Loucy (cell line): ENCODE measurements around the gene PSEN2.
A peak's percentile ranks its signal among the peaks of the same experiment; 100 is the strongest.

Experiments
- H2AFZ ChIP-seq: fragments of 200-600 bp; sonication (generic); 2 replicates; pipeline ENCODE4 v1.6.0; 2016; ENCODE audit warnings: antibody characterized with exemption, mild to moderate bottlenecking, low read length, moderate library complexity
- H3F3A ChIP-seq: fragments of 200-600 bp; 2 replicates; pipeline ENCODE4 v1.6.0; 2016; ENCODE audit warnings: antibody characterized with exemption, low read depth, mild to moderate bottlenecking
- H3K27me3 ChIP-seq: fragments of 200-600 bp; sonication (generic); 2 replicates; pipeline ENCODE4 v1.6.1; 2014; ENCODE audit warnings: low read length, mild to moderate bottlenecking; ENCODE audit not compliant: insufficient read depth, poor library complexity, severe bottlenecking
- H3K36me3 ChIP-seq: fragments of 200-600 bp; sonication (generic); 2 replicates; pipeline ENCODE4 v1.6.1; 2016; ENCODE audit warnings: low read length; ENCODE audit not compliant: insufficient read depth
- H3K4me1 ChIP-seq: fragments of 200-600 bp; sonication (generic); 2 replicates; pipeline ENCODE4 v1.5.1; 2014; ENCODE audit warnings: low read length, mild to moderate bottlenecking; ENCODE audit not compliant: insufficient read depth, poor library complexity, severe bottlenecking
- H3K4me2 ChIP-seq: fragments of 200-600 bp; sonication (generic); 2 replicates; pipeline ENCODE4 v1.6.0; 2014; ENCODE audit warnings: antibody characterized with exemption, low read length, low read depth, mild to moderate bottlenecking; ENCODE audit not compliant: poor library complexity, severe bottlenecking
- H3K4me3 ChIP-seq: fragments of 200-600 bp; sonication (generic); 2 replicates; pipeline ENCODE4 v1.5.1; 2014; ENCODE audit warnings: low read length, mild to moderate bottlenecking, mixed read lengths; ENCODE audit not compliant: poor library complexity, severe bottlenecking
- H3K79me2 ChIP-seq: fragments of 200-600 bp; sonication (generic); 2 replicates; pipeline ENCODE4 v1.6.1; 2014; ENCODE audit warnings: low read length; ENCODE audit not compliant: insufficient read depth
- H3K9ac ChIP-seq: fragments of 200-600 bp; sonication (generic); 2 replicates; pipeline ENCODE4 v1.6.0; 2014; ENCODE audit warnings: mild to moderate bottlenecking, low read depth, low read length, moderate library complexity; ENCODE audit not compliant: poor library complexity, severe bottlenecking
- H3K9me2 ChIP-seq: fragments of 200-600 bp; sonication (generic); replicated peaks from 2 replicates; pipeline ENCODE4 v1.6.1; 2016; ENCODE audit warnings: low read depth, low read length, mixed read lengths
- H3K9me3 ChIP-seq: fragments of 200-600 bp; sonication (generic); 2 replicates; pipeline ENCODE4 v1.6.1; 2014; ENCODE audit warnings: mild to moderate bottlenecking, antibody characterized with exemption, low read length, low read depth; ENCODE audit not compliant: insufficient read depth
- H4K20me1 ChIP-seq: fragments of 200-600 bp; sonication (generic); 2 replicates; pipeline ENCODE4 v1.6.0; 2014; ENCODE audit warnings: antibody characterized with exemption, low read length, mild to moderate bottlenecking; ENCODE audit not compliant: insufficient read depth, poor library complexity, severe bottlenecking
- EZH2phosphoT487 ChIP-seq: fragments of 200-600 bp; IDR thresholded peaks from 2 replicates; pipeline ENCODE4 v1.6.1; 2018; ENCODE audit warnings: antibody characterized with exemption, mild to moderate bottlenecking, moderate library complexity, borderline replicate concordance
- TF ChIP-seq, protein P1 (sequence below): fragments of 200-600 bp; sonication (generic); conservative IDR thresholded peaks from 2 replicates; pipeline ENCODE4 v1.5.1; 2014; ENCODE audit warnings: mild to moderate bottlenecking, antibody characterized with exemption, low read length

Gene PSEN2

DNA sequence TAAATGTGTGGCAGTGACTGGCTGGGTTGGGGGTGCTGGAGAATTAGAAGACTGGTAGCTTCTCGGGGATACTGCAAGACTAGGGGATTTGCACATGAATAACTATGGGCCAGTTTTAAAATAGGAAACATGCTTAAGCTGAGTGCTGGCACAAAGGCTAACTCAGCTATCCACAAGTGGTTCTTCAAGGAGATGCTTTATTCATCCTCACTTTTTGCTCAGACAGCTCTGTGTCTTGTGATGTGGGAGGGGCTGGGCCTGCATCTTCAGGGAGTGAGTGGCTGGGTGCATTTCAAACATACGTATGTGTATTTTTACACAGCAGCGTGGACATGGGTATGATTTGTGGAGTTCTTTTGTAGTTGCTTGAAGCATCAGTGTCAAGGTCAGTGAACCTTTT lies 72.0 kb downstream of the PSEN2 start:
- peaks cover 3% of the 10 kb centered on the region for H4K20me1 ChIP-seq
- no peak overlapping the region for H2AFZ ChIP-seq
- no peaks in the 10 kb centered on the region for H3K27me3 ChIP-seq
- H3K4me2 ChIP-seq = peak overlapping the region; percentile 93
- no peak for TF ChIP-seq EZH2phosphoT487
- peak overlapping the region; percentile 88 for H3K4me3 ChIP-seq
- H3K9ac ChIP-seq = no peak overlapping the region
- H3K36me3 ChIP-seq = no peaks in the 10 kb centered on the region
- H3K9me2 ChIP-seq = no peaks in the 10 kb centered on the region
- peaks cover 71% of the 10 kb centered on the region for H3K79me2 ChIP-seq
- H3F3A ChIP-seq = no peaks in the 10 kb centered on the region
- no peaks in the 10 kb centered on the region for H3K9me3 ChIP-seq
- H3K4me1 ChIP-seq = peaks cover 72% of the 10 kb centered on the region

DNA sequence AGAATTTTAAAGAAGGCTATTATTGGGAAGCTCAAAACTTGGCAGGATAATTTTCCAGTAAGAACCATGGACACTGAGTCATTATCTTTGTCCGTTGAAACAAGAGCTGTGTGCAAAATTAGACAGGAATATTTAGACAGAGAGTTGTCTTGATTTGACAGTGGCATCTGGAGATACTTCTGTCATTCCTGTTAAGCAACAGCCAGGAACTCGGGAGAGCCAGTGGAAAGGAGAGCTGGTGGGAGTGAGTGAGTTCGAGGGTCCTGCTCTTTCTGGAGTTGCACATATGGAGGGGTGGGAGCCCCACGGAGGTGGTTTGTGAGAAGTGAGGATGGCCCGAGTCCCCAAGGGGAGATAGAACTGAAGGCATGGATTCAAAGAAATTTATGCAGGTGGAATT lies 72.7 kb downstream of the PSEN2 start:
- peak overlapping the region; percentile 16 for H3K4me3 ChIP-seq
- H3K9ac ChIP-seq = peak overlapping the region; percentile 15
- TF ChIP-seq, protein P1, sequence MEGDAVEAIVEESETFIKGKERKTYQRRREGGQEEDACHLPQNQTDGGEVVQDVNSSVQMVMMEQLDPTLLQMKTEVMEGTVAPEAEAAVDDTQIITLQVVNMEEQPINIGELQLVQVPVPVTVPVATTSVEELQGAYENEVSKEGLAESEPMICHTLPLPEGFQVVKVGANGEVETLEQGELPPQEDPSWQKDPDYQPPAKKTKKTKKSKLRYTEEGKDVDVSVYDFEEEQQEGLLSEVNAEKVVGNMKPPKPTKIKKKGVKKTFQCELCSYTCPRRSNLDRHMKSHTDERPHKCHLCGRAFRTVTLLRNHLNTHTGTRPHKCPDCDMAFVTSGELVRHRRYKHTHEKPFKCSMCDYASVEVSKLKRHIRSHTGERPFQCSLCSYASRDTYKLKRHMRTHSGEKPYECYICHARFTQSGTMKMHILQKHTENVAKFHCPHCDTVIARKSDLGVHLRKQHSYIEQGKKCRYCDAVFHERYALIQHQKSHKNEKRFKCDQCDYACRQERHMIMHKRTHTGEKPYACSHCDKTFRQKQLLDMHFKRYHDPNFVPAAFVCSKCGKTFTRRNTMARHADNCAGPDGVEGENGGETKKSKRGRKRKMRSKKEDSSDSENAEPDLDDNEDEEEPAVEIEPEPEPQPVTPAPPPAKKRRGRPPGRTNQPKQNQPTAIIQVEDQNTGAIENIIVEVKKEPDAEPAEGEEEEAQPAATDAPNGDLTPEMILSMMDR = no peak
- no peak for TF ChIP-seq EZH2phosphoT487
- no peaks in the 10 kb centered on the region for H3F3A ChIP-seq
- peaks cover 3% of the 10 kb centered on the region for H4K20me1 ChIP-seq
- H3K4me1 ChIP-seq = peaks cover 68% of the 10 kb centered on the region
- H3K9me3 ChIP-seq = no peaks in the 10 kb centered on the region
- H3K4me2 ChIP-seq = peak overlapping the region; percentile 93
- H3K79me2 ChIP-seq = peaks cover 77% of the 10 kb centered on the region
- H3K9me2 ChIP-seq = no peaks in the 10 kb centered on the region
- H3K27me3 ChIP-seq = no peaks in the 10 kb centered on the region
- H3K36me3 ChIP-seq = no peaks in the 10 kb centered on the region
- H2AFZ ChIP-seq = no peak overlapping the region

DNA sequence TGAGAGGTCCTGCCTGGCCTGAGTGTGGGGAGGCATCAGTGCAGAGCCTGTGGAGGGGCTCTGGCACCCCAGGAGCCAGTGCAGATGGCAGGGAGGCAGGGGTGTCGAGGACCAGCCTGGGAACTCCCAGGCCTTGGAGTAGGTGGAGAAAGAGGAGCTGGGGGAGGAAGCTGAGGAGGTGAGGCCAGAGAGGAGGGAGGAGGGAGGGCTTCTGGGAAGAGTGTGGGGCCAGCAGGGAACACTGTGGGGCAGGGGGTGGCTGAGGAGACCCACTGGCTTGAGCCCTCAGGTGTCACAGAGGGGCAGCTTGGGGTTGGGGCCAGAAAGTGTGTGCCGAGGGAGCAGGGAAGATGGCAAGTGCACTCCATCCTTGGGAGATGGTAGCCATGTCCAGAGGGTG lies 73.5 kb downstream of the PSEN2 start:
- Histone ChIP-seq H2AFZ (no peak overlapping the region), H3K9ac (peak overlapping the region; percentile 15), H3K27me3 (no peaks in the 10 kb centered on the region), H3K4me2 (peak overlapping the region; percentile 93), H3K36me3 (no peaks in the 10 kb centered on the region), H3F3A (no peaks in the 10 kb centered on the region), H3K9me2 (no peaks in the 10 kb centered on the region), H3K9me3 (no peaks in the 10 kb centered on the region), H3K4me1 (peaks cover 60% of the 10 kb centered on the region), H3K4me3 (peak overlapping the region; percentile 16), H4K20me1 (peaks cover 3% of the 10 kb centered on the region), H3K79me2 (peaks cover 83% of the 10 kb centered on the region)
- TF ChIP-seq, protein P1 = no peak

DNA sequence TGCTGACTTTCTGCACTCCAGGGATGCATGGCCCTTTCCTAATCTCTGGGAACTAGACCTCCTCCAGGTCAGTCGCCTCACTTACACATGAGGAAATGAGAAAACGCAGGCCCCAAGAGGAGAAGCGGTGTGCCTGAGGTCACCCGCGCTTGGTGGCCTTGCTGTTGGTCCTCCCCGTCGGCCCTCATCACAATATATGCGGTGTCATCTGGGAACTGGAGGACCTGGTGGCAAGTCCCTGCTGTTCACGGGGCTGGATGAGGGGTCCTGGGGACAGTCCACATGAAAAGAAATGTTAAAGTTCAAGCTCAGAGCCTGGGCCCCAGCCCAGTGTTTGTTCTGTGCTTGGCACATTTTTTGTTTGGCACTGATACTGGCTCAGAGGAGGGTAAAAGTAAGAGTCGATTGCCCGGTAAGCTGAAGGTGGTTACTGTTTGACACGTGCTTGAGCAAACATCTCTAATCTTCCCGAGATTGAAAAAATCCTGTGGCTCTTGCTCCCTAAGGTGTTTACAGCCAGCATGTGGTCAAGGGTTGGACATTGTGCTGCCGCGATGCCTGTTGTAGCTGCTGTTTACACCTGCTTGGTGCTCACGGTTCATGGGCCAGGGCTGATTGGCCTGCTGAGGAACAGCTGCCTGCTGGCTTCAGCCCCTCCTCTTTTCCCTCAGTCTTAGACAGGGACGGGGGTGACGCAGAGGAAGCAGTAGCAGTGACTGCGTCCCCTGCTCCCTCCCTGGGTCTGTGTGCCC lies 74.9 kb downstream of the PSEN2 start:
- Histone ChIP-seq H3K9ac (no peak overlapping the region), H3K9me3 (no peaks in the 10 kb centered on the region), H3K27me3 (no peaks in the 10 kb centered on the region), H2AFZ (no peak overlapping the region), H3F3A (no peaks in the 10 kb centered on the region), H3K36me3 (no peaks in the 10 kb centered on the region), H3K4me3 (no peak overlapping the region), H4K20me1 (peaks cover 3% of the 10 kb centered on the region), H3K4me1 (peaks cover 57% of the 10 kb centered on the region), H3K4me2 (peak overlapping the region; percentile 93), H3K9me2 (no peaks in the 10 kb centered on the region), H3K79me2 (peaks cover 87% of the 10 kb centered on the region)
- TF ChIP-seq, protein P1 = no peak
- TF ChIP-seq EZH2phosphoT487 = no peak
